Measurements from ENCODE around the gene SLC22A5.

SLC22A5 gene

GRCh38 chr5:132369474-132370180 lies at the start of gene SLC22A5:
Gene SLC22A5 (plus strand): TSS chr5:132369710. CDS start chr5:132369973, 263 bp downstream.
- DNase-seq, result peak; percentile 33 to 40

GRCh38 chr5:132319975-132320374 lies 49.5 kb upstream of the SLC22A5 start:
- no peak for DNase-seq

- no peak for DNase-seq
These were observed 48.3 kb upstream of the SLC22A5 start for GRCh38 chr5:132321109-132321721.

GRCh38 chr5:132322266-132322665 lies 47.2 kb upstream of the SLC22A5 start:
- DNase-seq, result no peak

GRCh38 chr5:132323202-132323601 lies 46.3 kb upstream of the SLC22A5 start:
- DNase-seq, result no peak

- DNase-seq, result no peak
These were observed 43.8 kb upstream of the SLC22A5 start for GRCh38 chr5:132325691-132326090.

- no peak for DNase-seq
These were observed 42.1 kb upstream of the SLC22A5 start for GRCh38 chr5:132327252-132327955.

- no peak for DNase-seq
These were observed 34.7 kb upstream of the SLC22A5 start for GRCh38 chr5:132334812-132335211.

- DNase-seq, result no peak
These were observed 34.1 kb upstream of the SLC22A5 start for GRCh38 chr5:132335402-132335801.

- DNase-seq, result no peak
These were observed 30.0 kb upstream of the SLC22A5 start for GRCh38 chr5:132339502-132339901.

GRCh38 chr5:132342291-132343180 lies 27.0 kb upstream of the SLC22A5 start:
- no peak for DNase-seq

- DNase-seq, result no peak
These were observed 24.6 kb upstream of the SLC22A5 start for GRCh38 chr5:132344775-132345514.

- no peak for DNase-seq
These were observed 16.0 kb upstream of the SLC22A5 start for GRCh38 chr5:132353486-132353995.

- peak; percentile 69 to 77 for DNase-seq
These were observed 14.9 kb upstream of the SLC22A5 start for GRCh38 chr5:132354381-132355139.

GRCh38 chr5:132355140-132355765 lies 14.3 kb upstream of the SLC22A5 start:
- DNase-seq, result no peak

GRCh38 chr5:132358775-132359174 lies 10.7 kb upstream of the SLC22A5 start:
- DNase-seq, result no peak

- no peak for DNase-seq
These were observed 7.4 kb upstream of the SLC22A5 start for GRCh38 chr5:132362086-132362485.

- DNase-seq, result no peak
These were observed 5.9 kb upstream of the SLC22A5 start for GRCh38 chr5:132363431-132364112.

GRCh38 chr5:132364319-132364718 lies 5.2 kb upstream of the SLC22A5 start:
- peak; percentile 64 to 80 for DNase-seq

GRCh38 chr5:132365213-132365612 lies 4.3 kb upstream of the SLC22A5 start:
- no peak for DNase-seq

All from AML-193 (cell line).